ENCODE data around the gene IL1B.
"Not testable (repeated sequence)": the region's sequence is repeated elsewhere in the genome, so short reads cannot be mapped to it uniquely, and the experiment has no call there.

IL1B gene

DNA sequence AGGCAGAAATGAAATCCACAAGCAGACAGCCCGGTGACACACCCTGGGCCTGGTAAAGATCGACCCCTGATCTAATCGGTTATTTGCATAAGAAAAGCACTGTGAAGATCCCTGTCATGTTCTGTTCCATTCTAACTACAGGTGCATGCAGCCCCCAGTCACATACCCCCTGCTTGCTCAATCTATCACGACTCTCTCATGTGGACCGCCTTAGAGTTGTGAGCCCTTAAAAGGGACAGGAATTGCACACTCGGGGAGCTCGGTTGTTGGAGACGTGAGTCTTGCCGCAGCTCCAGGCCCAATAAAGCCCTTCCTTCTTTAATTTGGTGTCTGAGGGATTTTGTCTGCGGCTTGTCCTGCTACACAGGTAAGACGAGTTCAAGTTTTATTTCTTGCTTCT is 13.4 kb upstream of the IL1B start:
- DNase-seq, result no peak

DNA sequence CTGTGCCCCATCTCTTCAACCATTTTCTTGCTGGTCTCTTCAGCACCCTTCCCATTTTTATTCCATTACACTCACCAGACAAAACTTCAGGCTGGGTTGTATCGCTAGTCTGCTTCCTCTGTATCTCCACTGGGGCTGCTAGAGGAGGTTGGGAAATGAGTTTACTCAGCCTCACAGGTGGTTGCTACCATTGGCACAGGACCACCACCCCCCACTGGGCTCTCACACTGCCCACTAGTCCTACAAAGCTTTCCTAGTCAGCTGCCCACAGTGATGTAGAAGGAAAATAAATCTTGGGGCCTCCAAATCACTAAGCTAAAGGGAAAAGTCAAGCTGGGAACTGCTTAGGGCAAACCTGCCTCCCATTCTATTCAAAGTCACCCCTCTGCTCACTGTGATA is 12.3 kb upstream of the IL1B start:
- no peak for DNase-seq

DNA sequence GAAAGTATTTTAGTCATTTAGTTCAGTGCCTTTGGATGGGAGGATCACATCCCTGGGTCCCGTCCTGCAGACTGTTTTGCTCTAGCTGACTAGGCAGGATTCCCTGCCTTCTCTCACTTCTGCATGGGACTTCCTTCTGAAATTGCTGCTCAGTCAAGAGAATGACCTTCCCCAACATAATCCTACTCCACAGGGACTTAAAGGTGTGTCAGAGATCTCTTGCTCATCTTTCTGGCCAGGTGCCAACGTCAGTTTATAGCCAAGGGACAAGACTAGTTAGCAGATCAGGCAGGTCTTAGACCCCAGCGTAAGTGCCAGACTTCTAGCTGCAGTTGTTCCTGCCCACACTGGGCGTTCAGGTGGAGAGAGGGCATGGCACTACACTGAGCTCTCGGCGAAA is 9.5 kb upstream of the IL1B start:
- no peak for DNase-seq

DNA sequence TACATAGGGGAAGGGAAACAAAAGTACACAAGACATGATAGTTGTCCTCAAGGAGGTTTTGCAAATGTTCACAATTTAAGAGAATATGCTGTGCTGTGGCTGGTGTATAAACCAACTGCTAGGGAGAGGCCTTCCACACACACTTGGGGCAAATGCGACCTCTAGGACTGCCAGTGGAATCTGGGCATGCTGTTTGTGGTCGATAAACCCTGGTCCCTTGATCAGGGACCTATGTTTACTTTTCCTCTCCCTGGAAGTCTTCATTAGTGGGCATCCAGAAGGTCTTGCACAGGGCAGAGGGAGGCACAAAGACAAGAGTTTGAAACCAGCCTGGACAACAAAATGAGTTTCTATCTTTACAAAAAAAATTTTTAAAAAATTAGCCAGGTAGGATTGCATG is 7.3 kb upstream of the IL1B start:
- DNase-seq, result no peak

DNA sequence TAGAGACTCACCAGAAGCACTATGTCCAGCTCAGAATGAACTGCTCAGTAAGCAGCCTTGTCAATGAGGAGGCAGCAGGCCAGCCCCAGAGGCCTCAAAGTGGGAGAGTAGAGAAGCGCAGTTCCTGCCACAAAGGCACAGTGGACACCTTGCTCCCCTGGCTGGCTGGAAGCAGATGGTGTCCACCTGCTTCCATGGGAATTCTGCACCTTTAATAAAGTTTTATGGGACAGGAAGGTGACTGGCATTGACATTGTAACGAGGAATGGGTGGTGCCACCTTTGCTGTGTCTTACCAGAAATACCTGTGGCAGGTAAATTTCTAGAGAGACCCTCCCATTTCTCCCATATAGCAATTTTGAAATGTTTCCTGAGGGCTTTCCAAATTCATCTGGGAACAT is 6.7 kb upstream of the IL1B start:
- DNase-seq, result no peak

DNA sequence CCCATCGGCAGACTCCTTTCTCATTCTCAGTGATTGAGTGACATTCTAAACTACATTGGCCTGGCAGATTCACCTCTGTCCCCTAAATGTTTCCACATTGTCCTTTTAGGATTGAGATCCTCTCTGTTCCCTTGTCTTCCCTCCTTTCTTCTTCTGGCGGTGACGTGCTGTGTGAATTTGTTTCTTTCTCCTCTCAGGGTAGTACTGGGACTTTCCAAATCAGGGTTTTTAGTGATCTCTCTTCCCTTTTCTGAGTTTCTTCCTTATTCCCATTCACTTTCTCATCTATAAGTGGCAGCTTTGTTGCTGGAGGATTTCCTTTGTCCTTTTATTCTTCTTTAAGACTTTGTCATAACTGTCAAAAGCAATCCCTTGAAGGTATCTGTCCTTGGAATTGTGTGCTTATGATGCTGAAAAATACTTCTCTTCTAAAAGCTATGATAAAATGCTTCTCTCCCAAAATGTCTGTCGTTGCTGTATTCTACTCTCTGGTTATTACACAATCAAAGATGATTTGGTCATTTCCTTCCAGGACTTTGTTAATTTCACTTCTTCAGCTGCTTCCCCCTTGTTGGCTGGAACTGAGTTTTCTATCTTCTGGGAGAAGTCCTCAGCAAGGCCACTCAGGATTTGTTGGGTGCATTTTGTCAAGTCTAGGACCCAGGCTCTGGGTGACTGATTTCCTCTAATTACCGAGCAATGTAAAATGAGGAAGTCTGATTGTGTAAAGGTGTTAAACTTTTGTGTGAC is 4.9 kb upstream of the IL1B start:
- no peak for DNase-seq

DNA sequence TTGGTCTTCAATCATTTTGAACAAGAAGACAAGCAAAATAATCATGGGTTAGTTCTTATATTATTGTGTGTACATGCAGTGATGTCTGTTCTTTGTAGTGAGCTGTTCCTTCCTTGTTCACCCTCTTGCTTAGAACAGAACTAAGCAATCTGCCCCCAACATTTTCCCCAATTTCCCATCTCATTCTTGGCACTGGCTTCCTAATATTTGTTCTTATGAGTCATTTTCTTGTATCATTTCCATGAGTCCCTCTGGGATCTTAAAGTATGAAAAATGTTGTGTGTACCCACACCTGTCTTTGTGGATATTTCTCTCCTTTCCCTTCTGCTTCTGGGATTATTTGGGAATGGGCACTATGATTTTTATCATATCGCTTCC is 3.5 kb upstream of the IL1B start:
- DNase-seq, result no peak

DNA sequence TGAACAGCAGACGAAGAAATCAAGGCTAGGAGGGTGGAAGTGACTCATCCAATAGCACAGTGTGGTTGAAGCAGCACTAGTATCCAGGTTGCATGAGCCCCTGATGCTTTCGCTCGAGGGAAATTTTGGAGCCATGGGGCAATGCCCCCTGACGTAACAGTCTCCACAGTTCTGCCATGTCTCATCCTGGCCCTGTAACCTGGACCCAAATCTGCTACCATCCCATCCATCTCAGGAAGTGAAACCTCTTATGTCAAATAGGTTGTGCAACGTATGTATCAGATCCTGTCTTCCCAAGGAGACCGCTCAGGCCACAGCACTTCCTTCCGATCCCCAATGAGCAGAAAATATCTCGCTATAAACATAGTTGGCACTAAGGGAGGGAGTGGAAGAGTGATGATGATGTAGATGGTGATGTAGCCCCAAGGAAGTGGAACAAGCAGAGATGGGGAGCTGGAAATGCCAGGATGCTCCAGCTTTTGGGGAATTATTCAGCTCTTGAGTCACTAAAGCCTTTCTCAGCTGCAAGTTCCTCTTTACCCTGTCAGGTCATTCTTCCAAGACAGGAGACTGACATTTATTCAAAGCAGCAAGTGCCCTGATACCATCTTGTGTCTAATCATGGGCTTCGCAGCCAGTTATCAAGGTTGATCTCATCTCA is 3.0 kb upstream of the IL1B start:
- no peak for DNase-seq

DNA sequence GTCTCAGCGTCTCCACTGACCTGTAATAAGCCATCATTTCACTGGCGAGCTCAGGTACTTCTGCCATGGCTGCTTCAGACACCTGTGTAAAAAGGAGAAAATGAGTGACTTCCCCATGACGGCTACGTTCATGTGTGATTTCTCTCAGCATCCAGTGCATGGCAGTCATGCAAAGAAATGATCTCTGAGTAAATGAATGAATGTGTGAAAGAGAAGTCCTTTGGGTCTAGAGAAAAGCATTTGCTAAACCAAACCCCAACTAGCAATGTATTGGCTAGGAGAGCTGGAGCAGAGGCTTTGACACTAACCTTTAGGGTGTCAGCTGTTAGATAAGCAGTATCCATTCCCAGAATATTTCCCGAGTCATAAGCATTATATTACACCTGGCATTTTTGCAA is 417 bp downstream of the IL1B start:
- DNase-seq, result no peak

DNA sequence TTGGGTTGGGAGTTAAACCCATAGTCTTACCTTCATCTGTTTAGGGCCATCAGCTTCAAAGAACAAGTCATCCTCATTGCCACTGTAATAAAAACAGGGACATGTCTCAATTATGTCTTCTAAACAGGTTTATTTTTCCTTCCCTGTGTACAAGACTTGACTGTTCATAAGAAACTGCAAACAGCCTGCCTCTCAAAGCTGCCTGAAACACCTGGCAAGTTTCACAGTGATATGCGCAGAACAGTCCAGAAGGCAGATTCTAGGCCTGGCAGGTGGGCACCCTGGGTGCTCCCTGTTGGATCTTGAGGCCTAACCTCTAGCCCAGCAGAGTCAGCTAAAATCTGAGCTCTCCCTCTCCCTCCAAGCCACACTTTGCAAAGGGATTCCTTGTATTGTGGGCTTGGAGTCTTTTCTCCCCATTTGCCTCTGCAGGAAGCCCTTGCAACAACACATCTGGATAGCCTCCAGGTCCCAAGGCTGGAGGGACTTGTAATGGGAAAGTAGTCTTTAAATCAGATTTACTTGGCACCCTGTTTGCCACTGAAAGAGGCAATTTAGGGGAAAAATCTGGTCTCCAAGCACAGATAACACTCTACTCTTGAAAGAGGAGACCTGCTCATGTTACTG is 930 bp downstream of the IL1B start:
- DNase-seq, result no peak

DNA sequence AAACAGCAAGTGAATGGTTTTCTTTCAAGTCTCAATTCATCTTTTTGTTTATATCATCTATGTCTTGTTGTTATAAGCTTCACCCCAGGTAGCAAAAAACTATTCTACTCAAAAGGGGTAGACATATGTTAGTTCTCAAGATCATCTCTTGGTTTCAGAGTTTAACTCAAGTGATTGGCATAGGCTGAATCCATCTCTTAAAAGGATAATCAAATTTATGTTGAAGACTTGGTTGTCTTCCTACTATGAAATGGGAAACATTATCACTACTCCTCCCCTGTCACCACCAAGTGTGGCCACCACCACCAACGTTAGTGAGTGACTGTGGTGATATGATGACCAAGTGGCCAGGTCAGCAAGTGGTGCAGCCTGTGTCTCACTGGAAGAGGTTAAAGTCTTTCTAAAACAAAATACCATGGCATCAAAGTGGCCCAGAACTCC is 1.5 kb downstream of the IL1B start:
- no peak for DNase-seq

DNA sequence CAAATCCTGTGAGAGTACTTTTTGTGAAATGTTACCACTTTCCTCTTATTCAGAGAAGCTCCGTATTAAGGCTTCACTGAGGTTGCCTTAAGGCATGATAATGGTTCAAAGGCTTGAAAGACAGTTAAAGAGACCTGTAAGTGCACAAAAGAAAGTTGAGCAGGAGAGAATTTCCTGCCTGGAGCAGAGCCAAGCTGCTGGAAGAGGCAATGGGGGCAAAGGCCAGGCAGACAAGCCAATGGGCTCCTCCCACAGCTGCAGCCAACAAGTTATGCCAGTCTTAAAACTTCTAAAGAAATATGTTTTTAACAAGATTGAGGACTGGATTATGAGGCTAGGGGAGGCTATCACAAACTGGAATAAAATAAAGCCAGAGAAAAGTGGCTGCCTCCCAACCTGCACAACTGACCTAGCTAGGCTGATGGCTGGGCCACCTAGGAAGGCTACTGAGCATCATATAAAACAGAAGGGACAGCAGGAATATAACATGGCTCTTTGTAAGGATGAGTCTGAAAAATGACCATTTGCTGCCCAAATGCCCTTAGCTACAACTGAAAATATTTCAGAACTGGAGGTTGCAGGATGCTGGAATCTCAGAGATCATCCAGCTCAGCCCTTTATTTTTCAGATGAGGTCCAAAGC is 2.1 kb downstream of the IL1B start:
- no peak for DNase-seq

DNA sequence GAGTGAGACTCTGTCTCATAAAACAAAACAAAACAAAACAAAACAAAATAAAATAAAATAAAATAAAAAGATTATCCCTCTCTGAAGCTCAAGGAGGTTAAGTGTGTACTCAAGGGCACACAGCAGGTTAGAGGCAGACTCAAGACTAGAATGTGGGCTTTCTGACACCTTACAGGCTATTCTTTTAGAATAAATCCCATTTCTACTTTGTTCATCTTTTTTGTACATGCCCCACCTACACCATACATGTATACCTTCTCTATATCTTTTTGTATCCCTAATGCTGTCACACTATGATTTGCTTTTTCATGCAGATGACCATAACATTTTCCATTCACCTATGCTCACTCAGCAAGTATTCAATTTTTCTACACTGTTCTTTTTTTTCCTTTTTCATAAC is 2.6 kb downstream of the IL1B start:
- no peak for DNase-seq

DNA sequence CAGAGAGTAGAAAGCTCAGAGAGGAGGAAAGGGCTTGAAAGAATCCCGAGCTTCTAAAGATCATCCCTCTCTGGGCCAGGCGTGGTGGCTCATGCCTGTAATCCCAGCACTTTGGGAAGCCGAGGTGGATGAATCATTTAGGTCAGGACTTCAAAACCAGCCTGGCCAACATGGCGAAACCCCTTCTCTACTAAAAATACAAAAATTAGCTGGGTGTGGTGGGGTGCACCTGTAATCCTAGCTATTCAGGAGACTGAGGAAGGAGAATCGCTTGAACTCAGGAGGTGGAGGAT is 3.0 kb downstream of the IL1B start:
- DNase-seq, result not testable (repeated sequence)

DNA sequence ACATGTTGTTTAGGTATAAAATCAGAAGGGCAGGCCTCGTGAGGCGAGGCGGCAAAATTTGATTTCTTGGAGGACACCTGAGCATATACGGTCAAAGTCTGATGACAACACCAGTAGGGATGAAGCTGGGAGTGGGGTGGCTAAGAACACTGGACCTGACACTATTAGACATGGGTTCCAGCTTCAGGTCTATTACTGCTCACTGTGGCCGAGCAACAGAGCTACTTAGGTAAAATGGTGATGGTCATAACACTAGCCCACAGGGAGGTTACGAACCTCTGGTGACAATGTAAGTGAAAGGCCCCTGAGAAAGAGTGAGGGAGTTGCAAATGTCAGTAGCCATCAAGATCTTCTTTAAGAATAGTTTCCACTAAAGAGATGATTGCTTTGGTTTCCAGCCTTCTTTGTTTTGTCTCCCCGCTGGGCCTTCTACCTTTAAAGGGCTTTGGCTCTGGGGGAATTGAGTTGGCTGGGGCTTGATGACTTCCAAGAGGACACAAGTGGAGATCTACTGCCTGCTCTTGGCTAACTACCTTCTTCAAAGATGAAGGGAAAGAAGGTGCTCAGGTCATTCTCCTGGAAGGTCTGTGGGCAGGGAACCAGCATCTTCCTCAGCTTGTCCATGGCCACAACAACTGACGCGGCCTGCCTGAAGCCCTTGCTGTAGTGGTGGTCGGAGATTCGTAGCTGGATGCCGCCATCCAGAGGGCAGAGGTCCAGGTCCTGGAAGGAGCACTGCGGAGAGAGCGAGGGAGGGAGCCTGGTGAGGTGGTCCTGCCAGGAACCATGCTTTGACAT is 3.5 kb downstream of the IL1B start:
- no peak for DNase-seq

DNA sequence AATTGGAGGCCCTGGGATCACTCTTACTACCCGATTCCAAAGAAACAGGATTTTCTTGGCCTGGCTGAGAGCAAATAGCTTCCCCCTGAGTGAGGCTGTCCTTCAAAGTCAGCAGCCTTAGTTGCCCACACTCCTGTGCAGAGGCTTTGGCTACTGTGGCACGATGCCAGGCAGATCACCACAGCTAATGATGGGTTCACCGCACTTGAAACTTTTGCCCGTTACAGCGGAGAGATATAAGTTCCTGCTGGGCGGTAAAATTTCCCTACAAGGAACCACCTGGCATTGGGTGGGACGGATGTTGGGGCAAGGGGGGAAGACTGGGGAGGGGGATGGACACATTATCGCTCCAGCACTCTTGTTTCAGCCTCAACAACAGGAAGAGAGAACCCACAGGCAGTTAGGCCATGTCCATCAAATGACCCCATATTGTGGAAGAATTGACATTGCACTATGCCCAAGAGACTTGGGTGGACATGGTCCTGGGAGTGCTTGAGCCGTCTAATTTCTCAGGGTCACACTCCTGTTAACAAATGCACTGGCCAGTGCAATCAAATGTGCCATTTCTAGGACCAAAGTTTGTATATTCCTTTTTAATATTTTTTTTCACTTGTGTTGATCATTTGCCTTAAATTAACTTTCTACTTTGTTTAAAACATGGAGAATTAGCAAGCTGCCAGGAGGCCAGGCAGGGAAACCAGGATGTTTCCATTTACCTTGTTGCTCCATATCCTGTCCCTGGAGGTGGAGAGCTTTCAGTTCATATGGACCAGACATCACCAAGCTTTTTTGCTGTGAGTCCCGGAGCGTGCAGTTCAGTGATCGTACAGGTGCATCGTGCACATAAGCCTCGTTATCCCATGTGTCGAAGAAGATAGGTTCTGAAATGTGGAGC is 4.4 kb downstream of the IL1B start:
- no peak for DNase-seq

DNA sequence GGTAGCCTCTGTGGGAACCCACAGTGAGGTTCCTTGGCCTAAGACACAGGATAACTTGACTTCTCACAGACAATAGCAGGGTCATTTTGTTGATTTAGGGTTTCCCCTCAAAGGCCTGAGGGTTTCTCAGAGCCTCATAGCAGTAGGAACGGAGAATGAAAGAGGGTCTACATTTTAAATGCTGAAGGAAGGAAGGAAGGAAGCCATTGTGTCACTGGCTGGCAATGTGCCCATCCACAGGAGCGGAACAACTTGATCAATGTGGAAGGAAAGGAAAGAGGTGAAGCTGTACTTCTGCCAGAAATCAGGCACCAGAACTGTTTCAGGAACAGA is 5.1 kb downstream of the IL1B start:
- DNase-seq, result no peak

DNA sequence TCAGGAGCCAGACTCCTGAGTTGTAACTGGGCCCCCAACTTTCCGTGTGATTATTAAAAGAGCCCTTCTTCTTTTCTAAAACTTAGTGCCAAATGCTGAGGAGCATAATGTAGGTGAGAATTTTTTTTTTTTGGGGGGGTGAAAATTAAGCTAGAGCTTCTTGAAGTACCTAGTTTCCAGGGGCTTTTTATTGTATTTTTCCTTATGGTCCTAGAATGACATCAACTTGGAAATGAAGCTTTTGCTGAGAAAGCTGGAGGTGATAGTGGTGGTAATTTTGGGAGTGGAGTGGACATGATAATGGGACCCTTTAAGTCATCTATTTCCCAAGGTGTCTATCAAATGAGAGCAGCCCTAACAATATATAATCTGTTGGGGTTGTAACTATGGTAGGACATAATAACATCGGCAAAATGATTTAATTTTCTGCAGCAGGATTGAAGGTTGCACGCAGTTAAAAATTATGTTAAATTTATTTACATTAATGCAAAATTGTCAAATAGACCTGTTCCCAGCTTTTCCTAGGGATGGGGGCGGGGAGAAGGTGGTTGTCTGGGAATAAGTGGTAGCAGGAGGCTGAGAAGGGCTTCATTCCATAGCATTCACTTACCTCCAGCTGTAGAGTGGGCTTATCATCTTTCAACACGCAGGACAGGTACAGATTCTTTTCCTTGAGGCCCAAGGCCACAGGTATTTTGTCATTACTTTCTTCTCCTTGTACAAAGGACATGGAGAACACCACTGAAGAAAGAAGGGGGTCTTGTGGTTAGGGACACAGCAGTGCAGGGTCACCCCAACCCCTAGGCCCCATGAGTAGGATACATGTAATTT is 5.7 kb downstream of the IL1B start:
- DNase-seq, result no peak

DNA sequence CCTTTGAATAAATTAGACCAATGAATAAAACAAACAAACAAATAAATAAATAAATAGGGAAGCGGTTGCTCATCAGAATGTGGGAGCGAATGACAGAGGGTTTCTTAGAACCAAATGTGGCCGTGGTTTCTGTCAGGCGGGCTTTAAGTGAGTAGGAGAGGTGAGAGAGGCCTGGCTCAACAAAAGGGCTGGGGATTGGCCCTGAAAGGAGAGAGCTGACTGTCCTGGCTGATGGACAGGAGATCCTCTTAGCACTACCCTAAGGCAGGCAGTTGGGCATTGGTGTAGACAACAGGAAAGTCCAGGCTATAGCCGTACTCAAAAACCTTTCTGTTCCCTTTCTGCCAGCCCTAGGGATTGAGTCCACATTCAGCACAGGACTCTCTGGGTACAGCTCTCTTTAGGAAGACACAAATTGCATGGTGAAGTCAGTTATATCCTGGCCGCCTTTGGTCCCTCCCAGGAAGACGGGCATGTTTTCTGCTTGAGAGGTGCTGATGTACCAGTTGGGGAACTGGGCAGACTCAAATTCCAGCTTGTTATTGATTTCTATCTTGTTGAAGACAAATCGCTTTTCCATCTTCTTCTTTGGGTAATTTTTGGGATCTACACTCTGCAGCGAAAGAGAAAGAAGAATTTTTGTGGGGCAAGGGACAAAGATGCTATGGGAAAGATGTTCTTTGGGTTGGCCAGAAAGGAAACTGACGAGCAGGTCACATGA is 6.5 kb downstream of the IL1B start:
- no peak for DNase-seq

DNA sequence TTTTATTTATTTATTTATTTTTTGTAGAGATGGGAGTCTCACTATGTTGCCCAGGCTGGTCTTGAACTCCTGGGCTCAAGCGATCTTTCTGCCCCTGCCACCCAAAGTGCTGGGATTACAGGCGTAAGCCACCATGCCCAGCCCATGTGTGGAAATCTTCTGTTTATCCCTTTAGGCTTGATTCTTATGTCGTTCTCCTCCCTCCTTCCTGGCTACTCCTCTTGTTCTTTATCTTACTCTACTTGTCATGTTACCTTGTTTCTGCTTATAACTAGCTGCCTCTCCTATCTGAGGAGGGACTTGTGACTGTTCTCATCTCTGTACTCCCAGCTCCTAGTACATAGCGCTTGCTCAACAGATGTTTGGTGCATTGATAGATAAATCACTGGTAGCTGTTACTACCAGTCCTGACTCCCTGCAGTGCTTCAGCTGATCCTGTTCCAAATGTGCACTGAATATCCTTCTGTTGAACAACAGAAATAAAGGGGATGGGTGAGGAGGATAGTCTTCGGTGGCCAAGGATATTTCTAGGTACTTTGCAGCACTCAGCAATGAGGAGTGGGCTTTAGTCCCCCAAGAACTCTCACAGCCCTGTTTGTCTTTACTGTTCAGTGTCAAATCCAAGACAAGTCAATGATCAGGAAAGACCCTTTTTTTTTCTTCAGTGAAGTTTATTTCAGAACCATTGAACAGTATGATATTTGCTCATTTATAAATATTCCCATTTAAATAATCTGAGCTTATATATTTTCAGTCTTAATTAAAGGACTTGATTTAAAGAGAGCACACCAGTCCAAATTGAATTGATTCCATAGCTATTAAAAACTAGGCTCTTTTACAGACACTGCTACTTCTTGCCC is 7.2 kb downstream of the IL1B start:
- DNase-seq, result no peak

Data from activated CD8-positive, alpha-beta memory T cell treated with anti-CD3 and anti-CD28 coated beads, Interleukin-2, amount 50 U/mL, for 48 hours (primary cell).